Stimulated activated effector memory CD8-positive, alpha-beta T cell treated with anti-CD3 and anti-CD28 coated beads, Interleukin-12 subunit alpha, Interleukin-12 subunit beta, amount 100 ng/mL, for 72 hours (primary cell): ENCODE measurements around the gene GCNT2.
"Not testable (repeated sequence)": the region's sequence is repeated elsewhere in the genome, so short reads cannot be mapped to it uniquely, and the experiment has no call there.

ENCODE experiments used
- ATAC-seq: fragments of 150-1000 bp; cut with Tn5 transposase; 2 replicates; pipeline ENCODE4 v1.10.0; 2021
- DNase-seq, 2 donors: peaks; one replicate each; pipeline ENCODE4 v3.0.0; 2021 to 2022; ENCODE audit warnings: low spot score in 2 of 2
- H3K27ac Mint-ChIP-seq: one replicate; pipeline ENCODE4 v1.8.0; 2022; ENCODE audit warnings: mild to moderate bottlenecking, mixed read lengths
- H3K36me3 Mint-ChIP-seq: one replicate; pipeline ENCODE4 v1.8.0; 2022; ENCODE audit warnings: mild to moderate bottlenecking, mixed read lengths
- H3K4me1 Mint-ChIP-seq: one replicate; pipeline ENCODE4 v1.8.0; 2022; ENCODE audit warnings: mixed read lengths
- H3K4me3 Mint-ChIP-seq: one replicate; pipeline ENCODE4 v1.8.0; 2022; ENCODE audit warnings: mild to moderate bottlenecking, mixed read lengths
- H3K9me3 Mint-ChIP-seq: one replicate; pipeline ENCODE4 v1.8.0; 2022; ENCODE audit warnings: mixed read lengths

Gene GCNT2

GRCh38 chr6:10553871-10554270 is 32.7 kb downstream of the GCNT2 start:
- Mint-ChIP-seq H3K36me3 (no peaks in the 10 kb centered on the region), H3K4me3 (no peak overlapping the region), H3K9me3 (no peaks in the 10 kb centered on the region), H3K4me1 (peaks cover 6% of the 10 kb centered on the region), H3K27ac (no peak overlapping the region)
- DNase-seq, result no peak
- no peak for ATAC-seq

- no peak for ATAC-seq
- H3K4me1 Mint-ChIP-seq, result peaks cover 6% of the 10 kb centered on the region
- no peak overlapping the region for H3K4me3 Mint-ChIP-seq
- H3K27ac Mint-ChIP-seq, result no peak overlapping the region
- H3K36me3 Mint-ChIP-seq, result no peaks in the 10 kb centered on the region
- no peaks in the 10 kb centered on the region for H3K9me3 Mint-ChIP-seq
- DNase-seq, result no peak
These were observed 33.7 kb downstream of the GCNT2 start for GRCh38 chr6:10554826-10555225.

- no peak overlapping the region for H3K27ac Mint-ChIP-seq
- H3K36me3 Mint-ChIP-seq, result no peaks in the 10 kb centered on the region
- peaks cover 6% of the 10 kb centered on the region for H3K4me1 Mint-ChIP-seq
- ATAC-seq, result no peak
- no peaks in the 10 kb centered on the region for H3K9me3 Mint-ChIP-seq
- DNase-seq, result no peak
- no peak overlapping the region for H3K4me3 Mint-ChIP-seq
These were observed 34.6 kb downstream of the GCNT2 start for GRCh38 chr6:10555625-10556309.

GRCh38 chr6:10556589-10556988 is 35.4 kb downstream of the GCNT2 start:
- no peak overlapping the region for H3K27ac Mint-ChIP-seq
- no peaks in the 10 kb centered on the region for H3K36me3 Mint-ChIP-seq
- peaks cover 6% of the 10 kb centered on the region for H3K4me1 Mint-ChIP-seq
- no peak for ATAC-seq
- DNase-seq, result no peak
- no peaks in the 10 kb centered on the region for H3K9me3 Mint-ChIP-seq
- no peak overlapping the region for H3K4me3 Mint-ChIP-seq

- no peak for ATAC-seq
- Mint-ChIP-seq H3K36me3 (no peaks in the 10 kb centered on the region), H3K4me3 (no peak overlapping the region), H3K27ac (no peak overlapping the region), H3K4me1 (peaks cover 6% of the 10 kb centered on the region), H3K9me3 (no peaks in the 10 kb centered on the region)
- DNase-seq, result no peak
These were observed 35.8 kb downstream of the GCNT2 start for GRCh38 chr6:10556992-10557391.

GRCh38 chr6:10557913-10558312 is 36.8 kb downstream of the GCNT2 start:
- DNase-seq, result no peak
- no peaks in the 10 kb centered on the region for H3K9me3 Mint-ChIP-seq
- no peak for ATAC-seq
- no peak overlapping the region for H3K4me3 Mint-ChIP-seq
- H3K36me3 Mint-ChIP-seq, result no peaks in the 10 kb centered on the region
- H3K4me1 Mint-ChIP-seq, result peaks cover 6% of the 10 kb centered on the region
- no peak overlapping the region for H3K27ac Mint-ChIP-seq

GRCh38 chr6:10558565-10558964 is 37.4 kb downstream of the GCNT2 start:
- ATAC-seq, result no peak
- H3K9me3 Mint-ChIP-seq, result no peaks in the 10 kb centered on the region
- no peaks in the 10 kb centered on the region for H3K36me3 Mint-ChIP-seq
- peaks cover 6% of the 10 kb centered on the region for H3K4me1 Mint-ChIP-seq
- H3K27ac Mint-ChIP-seq, result no peak overlapping the region
- no peak overlapping the region for H3K4me3 Mint-ChIP-seq
- no peak for DNase-seq

- no peaks in the 10 kb centered on the region for H3K9me3 Mint-ChIP-seq
- H3K27ac Mint-ChIP-seq, result no peak overlapping the region
- ATAC-seq (no peak), DNase-seq (no peak)
- no peak overlapping the region for H3K4me3 Mint-ChIP-seq
- no peaks in the 10 kb centered on the region for H3K36me3 Mint-ChIP-seq
- H3K4me1 Mint-ChIP-seq, result peaks cover 6% of the 10 kb centered on the region
These were observed 38.5 kb downstream of the GCNT2 start for GRCh38 chr6:10559522-10560152.

GRCh38 chr6:10561611-10562199 is 40.6 kb downstream of the GCNT2 start:
- Mint-ChIP-seq H3K4me1 (no peaks in the 10 kb centered on the region), H3K27ac (no peak overlapping the region), H3K9me3 (no peaks in the 10 kb centered on the region), H3K4me3 (no peak overlapping the region), H3K36me3 (no peaks in the 10 kb centered on the region)
- ATAC-seq (no peak), DNase-seq (no peak)

GRCh38 chr6:10564975-10565673 is 44.0 kb downstream of the GCNT2 start:
- no peak for ATAC-seq
- H3K36me3 Mint-ChIP-seq, result no peaks in the 10 kb centered on the region
- no peak overlapping the region for H3K4me3 Mint-ChIP-seq
- no peak overlapping the region for H3K27ac Mint-ChIP-seq
- H3K4me1 Mint-ChIP-seq, result no peaks in the 10 kb centered on the region
- no peaks in the 10 kb centered on the region for H3K9me3 Mint-ChIP-seq
- no peak for DNase-seq

- Mint-ChIP-seq H3K9me3 (no peaks in the 10 kb centered on the region), H3K36me3 (no peaks in the 10 kb centered on the region), H3K4me3 (no peak overlapping the region), H3K27ac (no peak overlapping the region), H3K4me1 (no peaks in the 10 kb centered on the region)
- ATAC-seq, result no peak
- no peak for DNase-seq
These were observed 44.8 kb downstream of the GCNT2 start for GRCh38 chr6:10565913-10566312.

GRCh38 chr6:10567256-10568026 is 46.3 kb downstream of the GCNT2 start:
- no peak for ATAC-seq
- Mint-ChIP-seq H3K36me3 (no peaks in the 10 kb centered on the region), H3K27ac (no peak overlapping the region), H3K9me3 (no peaks in the 10 kb centered on the region), H3K4me1 (no peaks in the 10 kb centered on the region), H3K4me3 (no peak overlapping the region)
- DNase-seq, result no peak

- Mint-ChIP-seq H3K4me3 (no peak overlapping the region), H3K27ac (no peak overlapping the region), H3K36me3 (no peaks in the 10 kb centered on the region), H3K4me1 (no peaks in the 10 kb centered on the region), H3K9me3 (no peaks in the 10 kb centered on the region)
- DNase-seq, result no peak
- no peak for ATAC-seq
These were observed 48.4 kb downstream of the GCNT2 start for GRCh38 chr6:10569392-10570127.

GRCh38 chr6:10575519-10575918 is 54.4 kb downstream of the GCNT2 start:
- not testable (repeated sequence) for H3K4me3 Mint-ChIP-seq, ATAC-seq, H3K36me3 Mint-ChIP-seq, H3K9me3 Mint-ChIP-seq, DNase-seq, H3K4me1 Mint-ChIP-seq, H3K27ac Mint-ChIP-seq

- H3K27ac Mint-ChIP-seq, result no peak overlapping the region
- H3K4me1 Mint-ChIP-seq, result no peaks in the 10 kb centered on the region
- DNase-seq (no peak), ATAC-seq (no peak)
- no peaks in the 10 kb centered on the region for H3K9me3 Mint-ChIP-seq
- no peaks in the 10 kb centered on the region for H3K36me3 Mint-ChIP-seq
- no peak overlapping the region for H3K4me3 Mint-ChIP-seq
These were observed 55.1 kb downstream of the GCNT2 start for GRCh38 chr6:10576226-10576625.
